Adrenal gland (tissue), 5 donors: ENCODE results near the gene SUN1.
"Not testable (repeated sequence)": the region's sequence is repeated elsewhere in the genome, so short reads cannot be mapped to it uniquely, and the experiment has no call there.

ENCODE experiments used
- CTCF ChIP-seq, 6 experiments: fragments of 450-650 bp in 4 of 6; fragments of 200-600 bp in 2 of 6; sonication (generic) in 1 of 6; IDR thresholded peaks; 1 replicate in 5 of 6; 2 replicates in 1 of 6; pipeline versions ENCODE4 v1.5.1 to v1.8.0; 2016 to 2021; ENCODE audit warnings: antibody characterized with exemption in 6 of 6, mild to moderate bottlenecking in 2 of 6, moderate library complexity in 1 of 6
- POLR2A ChIP-seq, 2 donors: fragments of 450-650 bp; IDR thresholded peaks; one replicate each; pipeline ENCODE4 v1.6.1; 2017; ENCODE audit warnings: antibody characterized with exemption in 2 of 2, mild to moderate bottlenecking in 2 of 2, moderate library complexity in 1 of 2
- donor health status: DM: no; HTN: no; CAD: no.

GRCh38 chr7:872685-873084, 40.4 kb downstream of the SUN1 start:
- TF ChIP-seq CTCF, POLR2A (IDR thresholded peaks at IDR 0.05): not testable (repeated sequence)
